Activated naive CD8-positive, alpha-beta T cell treated with anti-CD3 and anti-CD28 coated beads for 36 hours (primary cell): ENCODE data around the gene MS4A12. TPM values are rescaled to one million over a fixed set of nuclear protein-coding genes. Genes with fewer than 3 reads are reported as not detected.
"Not testable (repeated sequence)": the region's sequence is repeated elsewhere in the genome, so short reads cannot be mapped to it uniquely, and the experiment has no call there.

ENCODE experiments used
- DNase-seq: peaks from one replicate; pipeline ENCODE4 v3.0.0; 2021
- H3K27ac Mint-ChIP-seq: one replicate; pipeline ENCODE4 v1.8.0; 2022; ENCODE audit warnings: mild to moderate bottlenecking, moderate library complexity, mixed read lengths
- H3K27me3 Mint-ChIP-seq: one replicate; pipeline ENCODE4 v1.8.0; 2022; ENCODE audit warnings: mild to moderate bottlenecking, mixed read lengths
- H3K36me3 Mint-ChIP-seq: one replicate; pipeline ENCODE4 v1.8.0; 2021; ENCODE audit warnings: mild to moderate bottlenecking, mixed read lengths
- H3K4me1 Mint-ChIP-seq: one replicate; pipeline ENCODE4 v1.8.0; 2021; ENCODE audit warnings: mixed read lengths
- H3K4me3 Mint-ChIP-seq: one replicate; pipeline ENCODE4 v1.8.0; 2022; ENCODE audit warnings: mild to moderate bottlenecking, moderate library complexity, mixed read lengths
- H3K9me3 Mint-ChIP-seq: one replicate; pipeline ENCODE4 v1.8.0; 2022; ENCODE audit warnings: mixed read lengths
- total RNA-seq, 2 experiments: library from RNA; stranded (reverse); gene quantifications; one replicate each; pipeline ENCODE4 v1.2.3, GENCODE V29; 2021

The MS4A12 gene
- total RNA-seq, 2 experiments from 2014 or later: not detected

GRCh38 chr11:60500276-60500910 lies 7.8 kb downstream of the MS4A12 start:
- peaks cover 3% of the 10 kb centered on the region for H3K9me3 Mint-ChIP-seq
- H3K27me3 Mint-ChIP-seq: peaks cover 51% of the 10 kb centered on the region
- H3K36me3 Mint-ChIP-seq: peaks cover 2% of the 10 kb centered on the region
- H3K4me3 Mint-ChIP-seq: no peak overlapping the region
- no peak for DNase-seq
- H3K27ac Mint-ChIP-seq: no peak overlapping the region
- peaks cover 15% of the 10 kb centered on the region for H3K4me1 Mint-ChIP-seq

DNA sequence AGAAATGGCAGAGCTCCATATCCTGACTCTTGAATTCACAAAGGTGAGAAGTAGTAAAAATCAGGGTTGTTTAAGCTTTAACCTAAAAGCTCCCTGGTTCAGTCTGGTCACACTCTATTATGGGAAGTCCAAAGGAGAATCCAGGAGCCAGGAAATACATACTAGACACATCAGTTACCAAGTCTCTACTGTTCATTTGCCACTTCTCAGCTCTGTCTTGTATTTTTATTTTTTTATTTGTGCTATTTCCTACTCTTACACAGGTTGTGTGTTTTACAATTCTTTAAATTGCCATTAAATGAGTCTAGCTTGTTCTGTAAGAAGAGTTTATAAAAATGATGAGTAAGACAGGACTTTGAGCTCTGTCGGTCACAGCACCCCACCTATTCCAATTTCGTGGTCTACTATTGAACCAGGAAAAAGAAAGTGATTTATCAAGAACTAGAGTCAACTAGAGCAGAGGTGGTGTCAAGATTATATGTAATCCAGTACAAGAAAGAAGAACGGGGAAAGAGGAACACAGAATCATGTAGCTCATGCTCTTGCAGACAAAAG lies 9.7 kb downstream of the MS4A12 start:
- Mint-ChIP-seq H3K9me3 (peaks cover 3% of the 10 kb centered on the region), H3K4me3 (no peak overlapping the region), H3K27ac (no peak overlapping the region), H3K4me1 (peaks cover 15% of the 10 kb centered on the region), H3K36me3 (peaks cover 2% of the 10 kb centered on the region), H3K27me3 (peaks cover 59% of the 10 kb centered on the region)
- no peak for DNase-seq

GRCh38 chr11:60504219-60504905 lies 11.8 kb downstream of the MS4A12 start:
- H3K27me3 Mint-ChIP-seq: peaks cover 50% of the 10 kb centered on the region
- DNase-seq: peak; percentile 13
- H3K4me1 Mint-ChIP-seq: peaks cover 12% of the 10 kb centered on the region
- no peak overlapping the region for H3K27ac Mint-ChIP-seq
- peaks cover 9% of the 10 kb centered on the region for H3K9me3 Mint-ChIP-seq
- no peak overlapping the region for H3K4me3 Mint-ChIP-seq
- peaks cover 2% of the 10 kb centered on the region for H3K36me3 Mint-ChIP-seq

GRCh38 chr11:60509609-60510008 lies 17.0 kb downstream of the MS4A12 start:
- H3K4me3 Mint-ChIP-seq, H3K4me1 Mint-ChIP-seq, DNase-seq, H3K27ac Mint-ChIP-seq, H3K36me3 Mint-ChIP-seq: not testable (repeated sequence)
- H3K27me3 Mint-ChIP-seq: peaks cover 35% of the 10 kb centered on the region
- H3K9me3 Mint-ChIP-seq: peaks cover 11% of the 10 kb centered on the region

- H3K4me3 Mint-ChIP-seq, H3K4me1 Mint-ChIP-seq, DNase-seq, H3K9me3 Mint-ChIP-seq, H3K27ac Mint-ChIP-seq, H3K36me3 Mint-ChIP-seq: not testable (repeated sequence)
- peaks cover 33% of the 10 kb centered on the region for H3K27me3 Mint-ChIP-seq
These were observed 17.6 kb downstream of the MS4A12 start for GRCh38 chr11:60510209-60510608.

GRCh38 chr11:60511393-60511792 lies 18.8 kb downstream of the MS4A12 start:
- DNase-seq: no peak
- H3K4me3 Mint-ChIP-seq: no peak overlapping the region
- H3K36me3 Mint-ChIP-seq: no peaks in the 10 kb centered on the region
- peaks cover 8% of the 10 kb centered on the region for H3K9me3 Mint-ChIP-seq
- peaks cover 27% of the 10 kb centered on the region for H3K27me3 Mint-ChIP-seq
- H3K27ac Mint-ChIP-seq: no peak overlapping the region
- H3K4me1 Mint-ChIP-seq: no peaks in the 10 kb centered on the region

DNA sequence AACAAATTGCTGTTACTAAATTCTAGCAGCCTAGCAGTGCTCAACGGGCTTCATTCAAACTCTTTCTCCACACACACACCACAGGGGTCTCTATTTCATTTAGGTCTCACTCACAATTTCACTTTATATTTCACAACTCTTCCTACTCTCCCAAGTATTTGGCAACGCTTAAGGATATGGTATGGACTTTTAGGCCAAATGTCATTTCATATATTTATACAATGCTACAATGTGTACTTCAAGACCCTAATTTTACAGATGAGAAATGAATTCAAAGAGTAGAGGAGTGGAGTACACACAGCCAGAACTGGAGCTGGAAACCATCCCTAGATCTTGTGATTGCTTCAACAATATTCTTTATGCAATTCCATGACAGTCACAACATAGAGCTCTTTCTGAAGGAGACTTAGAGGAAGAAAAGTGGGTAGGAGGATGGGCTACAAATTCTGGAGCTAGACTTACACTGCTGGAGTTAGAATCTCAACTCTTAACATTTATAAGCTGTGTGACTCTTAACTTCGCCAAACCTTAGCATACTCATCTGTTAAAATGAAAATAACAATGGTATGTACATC lies 20.2 kb downstream of the MS4A12 start:
- Mint-ChIP-seq H3K9me3 (peaks cover 8% of the 10 kb centered on the region), H3K27me3 (peaks cover 20% of the 10 kb centered on the region), H3K4me1 (no peaks in the 10 kb centered on the region), H3K4me3 (no peak overlapping the region), H3K36me3 (no peaks in the 10 kb centered on the region), H3K27ac (no peak overlapping the region)
- no peak for DNase-seq

GRCh38 chr11:60513496-60514460 lies 21.2 kb downstream of the MS4A12 start:
- DNase-seq: no peak

GRCh38 chr11:60515144-60515855 lies 22.7 kb downstream of the MS4A12 start, which contains the start of gene MS4A13:
Gene MS4A13, plus strand, starts transcription at chr11:60515392. Its CDS starts 2,692 bp downstream, at chr11:60518084.
- Mint-ChIP-seq H3K4me1 (no peaks in the 10 kb centered on the region), H3K27ac (no peak within 1 kb of the TSS)

More at GRCh38 chr11:60513496-60514460, 21.2 kb downstream of the MS4A12 start:
- no peaks in the 10 kb centered on the region for H3K36me3 Mint-ChIP-seq
- H3K9me3 Mint-ChIP-seq: peaks cover 5% of the 10 kb centered on the region
- peaks cover 23% of the 10 kb centered on the region for H3K27me3 Mint-ChIP-seq
- H3K4me1 Mint-ChIP-seq: no peaks in the 10 kb centered on the region
- H3K4me3 Mint-ChIP-seq: no peak overlapping the region
- no peak overlapping the region for H3K27ac Mint-ChIP-seq

DNA sequence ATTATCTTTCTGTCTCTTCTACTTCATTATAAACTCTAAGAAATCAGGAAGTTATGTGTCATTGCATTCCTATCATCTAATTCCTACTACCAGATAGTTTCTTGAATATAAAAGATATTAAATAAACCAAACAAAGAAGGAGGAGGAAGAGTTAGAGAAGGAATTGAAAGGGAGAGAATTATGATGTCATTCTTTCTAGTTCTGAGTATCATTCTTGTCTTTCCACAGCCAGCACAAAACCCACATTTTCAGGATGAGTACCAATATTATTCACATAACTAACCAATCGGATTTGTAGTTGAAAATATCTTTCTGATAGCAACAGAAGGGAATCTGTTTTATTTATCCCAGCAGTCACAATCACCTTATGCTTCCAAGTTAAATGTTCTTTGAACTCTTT lies 35.9 kb downstream of the MS4A12 start:
- H3K4me1 Mint-ChIP-seq: peaks cover 9% of the 10 kb centered on the region
- no peak overlapping the region for H3K27ac Mint-ChIP-seq
- peaks cover 25% of the 10 kb centered on the region for H3K27me3 Mint-ChIP-seq
- H3K4me3 Mint-ChIP-seq: no peak overlapping the region
- no peaks in the 10 kb centered on the region for H3K9me3 Mint-ChIP-seq
- no peaks in the 10 kb centered on the region for H3K36me3 Mint-ChIP-seq
- DNase-seq: no peak

More at GRCh38 chr11:60515144-60515855, 22.7 kb downstream of the MS4A12 start, which contains the start of gene MS4A13:
- peaks cover 34% of the 10 kb centered on the region for H3K27me3 Mint-ChIP-seq
- no peaks in the 10 kb centered on the region for H3K36me3 Mint-ChIP-seq
- DNase-seq: no peak
- no peak within 1 kb of the TSS for H3K4me3 Mint-ChIP-seq
- peaks cover 1% of the 10 kb centered on the region for H3K9me3 Mint-ChIP-seq

DNA sequence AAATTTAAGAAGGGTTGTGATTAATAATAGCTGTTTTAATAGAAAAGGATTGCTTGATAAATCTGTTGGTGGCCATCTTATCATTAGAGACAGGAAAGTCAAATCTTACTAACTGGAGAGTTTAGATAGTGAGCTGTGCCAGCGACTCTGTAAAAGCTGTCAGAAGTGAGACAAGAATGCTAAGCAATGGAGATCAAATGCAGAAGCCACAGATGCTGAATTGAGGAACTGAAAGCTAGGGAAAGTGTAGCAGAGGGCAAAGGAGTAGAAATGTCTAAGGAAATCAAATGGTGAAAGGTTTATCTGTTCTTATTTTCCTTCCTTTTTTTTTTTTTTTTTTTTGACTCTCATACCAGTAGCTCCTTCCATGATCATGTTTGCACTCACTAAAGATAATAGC lies 36.4 kb downstream of the MS4A12 start:
- no peak for DNase-seq
- H3K27ac Mint-ChIP-seq: no peak overlapping the region
- H3K4me1 Mint-ChIP-seq: peaks cover 9% of the 10 kb centered on the region
- H3K27me3 Mint-ChIP-seq: peaks cover 25% of the 10 kb centered on the region
- no peaks in the 10 kb centered on the region for H3K36me3 Mint-ChIP-seq
- no peak overlapping the region for H3K4me3 Mint-ChIP-seq
- H3K9me3 Mint-ChIP-seq: no peaks in the 10 kb centered on the region

DNA sequence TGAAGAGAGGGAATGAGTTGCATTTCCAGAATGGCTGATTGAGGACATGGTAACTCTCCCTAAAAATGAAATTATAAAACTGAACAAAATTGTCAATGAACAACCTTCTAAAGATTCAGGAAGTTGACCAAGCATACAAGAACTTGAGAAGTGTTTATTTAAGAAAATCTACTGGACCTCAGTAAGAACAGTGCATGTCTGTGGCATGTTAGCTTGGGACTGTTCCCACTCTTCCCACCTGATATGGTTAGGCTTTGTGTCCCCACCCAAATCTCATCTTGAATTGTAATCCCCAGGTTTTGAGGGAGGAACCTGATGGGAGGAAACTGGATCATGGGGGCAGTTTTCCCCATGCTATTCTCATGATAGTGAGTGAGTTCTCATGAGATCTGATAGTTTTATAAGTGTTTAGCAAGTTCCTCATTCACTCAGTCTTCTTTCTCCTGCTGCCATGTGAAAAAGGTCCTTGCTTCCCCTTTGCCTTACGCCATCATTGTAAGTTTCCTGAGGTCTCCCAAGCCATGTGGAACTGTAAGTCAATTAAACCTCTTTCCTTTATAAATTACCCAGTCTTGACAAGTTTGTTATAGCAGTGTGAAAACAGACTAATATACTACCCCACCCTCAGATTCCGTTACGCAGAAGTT lies 38.0 kb downstream of the MS4A12 start:
- no peak for DNase-seq
- Mint-ChIP-seq H3K9me3 (no peaks in the 10 kb centered on the region), H3K4me1 (peaks cover 9% of the 10 kb centered on the region), H3K27me3 (peaks cover 25% of the 10 kb centered on the region), H3K27ac (no peak overlapping the region), H3K36me3 (no peaks in the 10 kb centered on the region), H3K4me3 (no peak overlapping the region)

DNA sequence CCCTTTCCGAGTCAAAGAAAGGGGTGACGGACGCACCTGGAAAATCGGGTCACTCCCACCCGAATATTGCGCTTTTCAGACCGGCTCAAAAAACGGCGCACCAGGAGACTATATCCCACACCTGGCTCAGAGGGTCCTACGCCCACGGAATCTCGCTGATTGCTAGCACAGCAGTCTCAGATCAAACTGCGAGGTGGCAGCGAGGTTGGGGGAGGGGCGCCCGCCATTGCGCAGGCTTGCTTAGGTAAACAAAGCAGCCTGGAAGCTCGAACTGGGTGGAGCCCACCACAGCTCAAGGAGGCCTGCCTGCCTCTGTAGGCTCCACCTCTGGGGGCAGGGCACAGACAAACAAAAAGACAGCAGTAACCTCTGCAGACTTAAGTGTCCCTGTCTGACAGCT lies 39.8 kb downstream of the MS4A12 start:
- not testable (repeated sequence) for H3K4me1 Mint-ChIP-seq, H3K4me3 Mint-ChIP-seq, H3K27ac Mint-ChIP-seq, H3K9me3 Mint-ChIP-seq, DNase-seq, H3K36me3 Mint-ChIP-seq
- peaks cover 18% of the 10 kb centered on the region for H3K27me3 Mint-ChIP-seq
